H1 (cell line): ENCODE data around the gene DUOX1. TPM values are rescaled to one million over a fixed set of nuclear protein-coding genes. Genes with fewer than 3 reads are reported as not detected.

ENCODE experiments used
- ASH2L ChIP-seq: fragments of 200-600, 300-600 bp; sonication (generic); IDR thresholded peaks from one replicate; pipeline ENCODE4 v1.7.1; 2017; ENCODE audit warnings: low read length
- ATF3 ChIP-seq: IDR thresholded peaks from 2 replicates; pipeline ENCODE4 v1.6.1; 2011; ENCODE audit warnings: low read depth, mild to moderate bottlenecking, low read length; ENCODE audit not compliant: insufficient read depth
- BACH1 ChIP-seq: IDR thresholded peaks from 2 replicates; pipeline ENCODE4 v1.6.1; 2012; ENCODE audit warnings: low read length, improper control_type of control experiment
- CBX5 ChIP-seq: fragments of 300-800, 300-1000 bp; sonication (generic); IDR thresholded peaks from 2 replicates; pipeline ENCODE4 v1.7.1; 2016; ENCODE audit warnings: antibody characterized with exemption, low read length, low read depth
- CEBPB ChIP-seq: IDR thresholded peaks from 2 replicates; pipeline ENCODE4 v1.6.1; 2012; ENCODE audit warnings: low read depth, low read length
- CTCF ChIP-seq, 3 experiments: IDR thresholded peaks; 1 replicate in 2 of 3; 2 replicates in 1 of 3; pipeline versions ENCODE4 v1.5.1 to v1.6.1; 2011; ENCODE audit warnings: low read length in 3 of 3, mild to moderate bottlenecking in 3 of 3, inconsistent platforms in 2 of 3, low read depth in 1 of 3, moderate library complexity in 1 of 3; ENCODE audit not compliant: insufficient read depth in 1 of 3; ENCODE audit errors: control extremely low read depth in 1 of 3
- EP300 ChIP-seq, 2 experiments: IDR thresholded peaks; 1 replicate in 1 of 2; 2 replicates in 1 of 2; pipeline ENCODE4 v1.6.1; 2011 to 2012; ENCODE audit warnings: low read depth in 2 of 2, low read length in 2 of 2, mild to moderate bottlenecking in 2 of 2, borderline replicate concordance in 1 of 2, inconsistent platforms in 1 of 2, moderate library complexity in 1 of 2
- GTF2F1 ChIP-seq: IDR thresholded peaks from 2 replicates; pipeline ENCODE4 v1.6.1; 2012; ENCODE audit warnings: low read depth, low read length, improper control_type of control experiment, borderline replicate concordance
- JUN ChIP-seq: IDR thresholded peaks from 2 replicates; pipeline ENCODE4 v1.6.1; 2011; ENCODE audit warnings: low read depth, mild to moderate bottlenecking, improper control_type of control experiment, low read length
- KDM4A ChIP-seq: IDR thresholded peaks from one replicate; pipeline ENCODE4 v1.7.1; 2012; ENCODE audit warnings: low read depth, mild to moderate bottlenecking, moderate library complexity, low read length, inconsistent platforms; ENCODE audit not compliant: severe bottlenecking
- RFX5 ChIP-seq: IDR thresholded peaks from 2 replicates; pipeline ENCODE4 v1.6.1; 2011; ENCODE audit warnings: low read depth, low read length, improper control_type of control experiment, borderline replicate concordance
- SIRT6 ChIP-seq: IDR thresholded peaks from one replicate; pipeline ENCODE4 v1.7.1; 2012; ENCODE audit warnings: low read length, inconsistent platforms
- TBP ChIP-seq: IDR thresholded peaks from 2 replicates; pipeline ENCODE4 v1.6.1; 2011; ENCODE audit warnings: low read depth, low read length, improper control_type of control experiment
- polyA plus RNA-seq, 7 experiments: library from polyadenylated mRNA; depleted of rRNA in 3 of 7; stranded (reverse) in 5 of 7; unstranded in 2 of 7; fragments of >200 nt in 5 of 7; fragments of 200-250 nt in 2 of 7; gene quantifications; 1 replicate in 5 of 7; 2 replicates in 1 of 7; 4 replicates in 1 of 7; pipeline versions ENCODE4 v1.2.1 to v1.2.3, GENCODE V29; 2011 to 2013; ENCODE audit warnings: missing spikeins in 2 of 7, mixed read lengths in 2 of 7
- total RNA-seq: library from RNA; stranded (reverse); fragmentation: NEBNext Ultra II Directional; extraction: Animal tissue kit (Norgen Biotek cat#: 25700); gene quantifications from 2 replicates; pipeline ENCODE4 v1.2.1, GENCODE V29; 2021

The DUOX1 gene
- total and polyA plus RNA-seq, 2 of the 8 experiments (the other 6 are each of a cell fraction or from before 2014, with no cell fraction given) = 0.84 to 1.4 TPM

- no peak for TF ChIP-seq ATF3
- TF ChIP-seq RFX5 = no peak
- TF ChIP-seq ASH2L = peak; percentile 100
- TF ChIP-seq JUN = no peak
- TF ChIP-seq EP300 (IDR thresholded peaks at IDR 0.05; ENCODE audit: borderline replicate concordance in 1 of 2, low read depth in 2 of 2, low read length in 2 of 2) = no peak
- peak; percentile 61 to 84 (median 80) for TF ChIP-seq CTCF (IDR thresholded peaks at IDR 0.05; ENCODE audit: control extremely low read depth in 1 of 3, insufficient read depth in 1 of 3, low read depth in 1 of 3, low read length in 3 of 3)
- peak; percentile 74 for TF ChIP-seq KDM4A
- TF ChIP-seq SIRT6 = no peak
- TF ChIP-seq CBX5 = no peak
- peak; percentile 99 for TF ChIP-seq TBP
- peak; percentile 73; the same call in 1 of the 2 replicates for TF ChIP-seq CEBPB
- TF ChIP-seq BACH1 = no peak
- no peak for TF ChIP-seq GTF2F1
Observed at GRCh38 chr15:45198337-45199135, 68.7 kb downstream of the DUOX1 start (continued).
